ENCODE results near the gene CHMP2A. TPM values are rescaled to one million over a fixed set of nuclear protein-coding genes. Genes with fewer than 3 reads are reported as not detected.

Gene CHMP2A
- total RNA-seq, 2 experiments from 2014 or later, result 60.5 to 62.4 TPM

DNA sequence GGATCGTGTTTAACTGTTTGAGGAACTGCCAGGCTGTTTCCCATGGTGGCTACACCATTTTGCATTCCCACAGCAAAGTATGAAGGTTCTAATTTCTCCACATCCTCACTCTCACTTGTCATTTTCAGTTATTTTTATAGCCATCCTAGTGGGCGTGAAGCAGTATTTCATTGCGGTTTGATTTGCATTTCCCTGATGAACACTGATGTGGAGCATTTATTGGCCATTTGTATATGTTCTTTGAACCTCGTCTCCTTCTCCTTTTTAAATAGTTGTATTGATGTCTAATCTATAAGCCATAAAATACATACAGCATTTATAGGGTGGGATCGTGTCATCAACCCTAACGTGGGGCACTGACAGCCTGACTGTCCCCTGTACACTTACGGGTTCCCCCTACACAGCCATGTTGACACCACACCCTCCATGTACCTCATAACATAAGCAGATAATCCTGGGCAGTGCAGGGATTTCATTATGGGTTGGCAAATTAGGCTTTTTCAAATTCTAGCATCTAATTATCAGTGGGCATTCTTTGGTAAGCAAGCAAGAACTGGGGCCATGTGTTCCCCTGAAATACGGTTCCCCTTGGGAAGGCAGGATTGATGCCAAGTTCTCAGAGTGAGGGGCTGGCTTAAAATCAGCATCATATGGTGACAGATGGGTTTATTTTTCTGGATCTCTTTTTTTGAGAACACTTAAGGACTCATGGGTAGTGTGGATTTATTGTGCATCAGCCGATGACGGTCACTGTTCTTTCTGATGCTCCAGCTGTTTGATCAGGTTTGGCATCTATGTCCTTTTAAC is 23.7 kb downstream of the CHMP2A start:
- Mint-ChIP-seq H3K27me3 (peaks cover 6% of the 10 kb centered on the region), H3K4me1 (ENCODE audit: low read depth) (no peaks in the 10 kb centered on the region), H3K36me3 (ENCODE audit: low read depth) (no peaks in the 10 kb centered on the region), H3K4me3 (no peak overlapping the region), H3K27ac (no peak overlapping the region), H3K9me3 (no peaks in the 10 kb centered on the region)
- DNase-seq (no peak), ATAC-seq (ENCODE audit: poor library complexity) (no peak)
- intact Hi-C loops (cut with DNase I, micrococcal nuclease), result no loop called here
- TF ChIP-seq, protein P1, sequence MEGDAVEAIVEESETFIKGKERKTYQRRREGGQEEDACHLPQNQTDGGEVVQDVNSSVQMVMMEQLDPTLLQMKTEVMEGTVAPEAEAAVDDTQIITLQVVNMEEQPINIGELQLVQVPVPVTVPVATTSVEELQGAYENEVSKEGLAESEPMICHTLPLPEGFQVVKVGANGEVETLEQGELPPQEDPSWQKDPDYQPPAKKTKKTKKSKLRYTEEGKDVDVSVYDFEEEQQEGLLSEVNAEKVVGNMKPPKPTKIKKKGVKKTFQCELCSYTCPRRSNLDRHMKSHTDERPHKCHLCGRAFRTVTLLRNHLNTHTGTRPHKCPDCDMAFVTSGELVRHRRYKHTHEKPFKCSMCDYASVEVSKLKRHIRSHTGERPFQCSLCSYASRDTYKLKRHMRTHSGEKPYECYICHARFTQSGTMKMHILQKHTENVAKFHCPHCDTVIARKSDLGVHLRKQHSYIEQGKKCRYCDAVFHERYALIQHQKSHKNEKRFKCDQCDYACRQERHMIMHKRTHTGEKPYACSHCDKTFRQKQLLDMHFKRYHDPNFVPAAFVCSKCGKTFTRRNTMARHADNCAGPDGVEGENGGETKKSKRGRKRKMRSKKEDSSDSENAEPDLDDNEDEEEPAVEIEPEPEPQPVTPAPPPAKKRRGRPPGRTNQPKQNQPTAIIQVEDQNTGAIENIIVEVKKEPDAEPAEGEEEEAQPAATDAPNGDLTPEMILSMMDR (IDR thresholded peaks at IDR 0.05), result no peak
- Histone ChIP-seq H3K9me3 (ENCODE audit: control insufficient read depth in 1 of 2, insufficient read depth in 1 of 2, low read length in 2 of 2) (no peaks in the 10 kb centered on the region), H3K27ac (ENCODE audit: low read depth in 1 of 2, low read length in 2 of 2) (no peak overlapping the region), H3K4me1 (ENCODE audit: insufficient read depth, low read length) (no peaks in the 10 kb centered on the region), H3K27me3 (ENCODE audit: control insufficient read depth in 1 of 2, insufficient read depth in 2 of 2, low read length in 2 of 2) (no peaks in the 10 kb centered on the region), H3K36me3 (ENCODE audit: insufficient read depth, low read length) (no peaks in the 10 kb centered on the region), H3K4me3 (ENCODE audit: low read length) (no peak overlapping the region)
- CTCF ChIA-PET, result no interaction called here
- POLR2A ChIA-PET, result no interaction called here

DNA sequence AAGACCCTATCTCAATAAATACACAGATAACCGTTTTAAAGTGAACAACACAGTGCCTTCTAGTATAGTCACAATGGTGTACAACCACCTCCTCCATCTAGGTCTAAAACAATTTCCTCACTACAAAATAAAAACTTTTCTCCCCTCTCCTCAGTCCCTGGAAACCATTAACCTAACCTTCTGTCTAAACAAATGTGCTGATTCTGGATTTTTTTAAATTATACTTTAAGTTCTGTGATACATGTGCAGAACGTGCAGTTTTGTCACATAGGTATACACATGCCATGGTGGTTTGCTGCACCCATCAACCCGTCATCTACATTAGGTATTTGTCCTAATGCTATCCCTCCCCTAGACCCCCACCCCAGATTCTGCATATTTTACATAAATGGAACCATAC is 25.5 kb downstream of the CHMP2A start:
- intact Hi-C loops (cut with DNase I, micrococcal nuclease), result no loop called here
- no peak for DNase-seq
- POLR2A ChIA-PET, result no interaction called here
- Mint-ChIP-seq H3K4me1 (ENCODE audit: low read depth) (no peaks in the 10 kb centered on the region), H3K36me3 (ENCODE audit: low read depth) (no peaks in the 10 kb centered on the region), H3K27me3 (peaks cover 6% of the 10 kb centered on the region), H3K27ac (no peak overlapping the region), H3K9me3 (no peaks in the 10 kb centered on the region), H3K4me3 (no peak overlapping the region)
- Histone ChIP-seq H3K36me3 (ENCODE audit: insufficient read depth, low read length) (no peaks in the 10 kb centered on the region), H3K4me1 (ENCODE audit: insufficient read depth, low read length) (no peaks in the 10 kb centered on the region), H3K27me3 (ENCODE audit: control insufficient read depth in 1 of 2, insufficient read depth in 2 of 2, low read length in 2 of 2) (no peaks in the 10 kb centered on the region), H3K27ac (ENCODE audit: low read depth in 1 of 2, low read length in 2 of 2) (no peak overlapping the region), H3K9me3 (ENCODE audit: control insufficient read depth in 1 of 2, insufficient read depth in 1 of 2, low read length in 2 of 2) (no peaks in the 10 kb centered on the region), H3K4me3 (ENCODE audit: low read length) (no peak overlapping the region)
- ATAC-seq (ENCODE audit: poor library complexity), result no peak
- CTCF ChIA-PET, result no interaction called here
- TF ChIP-seq, protein P1 (IDR thresholded peaks at IDR 0.05), result no peak

DNA sequence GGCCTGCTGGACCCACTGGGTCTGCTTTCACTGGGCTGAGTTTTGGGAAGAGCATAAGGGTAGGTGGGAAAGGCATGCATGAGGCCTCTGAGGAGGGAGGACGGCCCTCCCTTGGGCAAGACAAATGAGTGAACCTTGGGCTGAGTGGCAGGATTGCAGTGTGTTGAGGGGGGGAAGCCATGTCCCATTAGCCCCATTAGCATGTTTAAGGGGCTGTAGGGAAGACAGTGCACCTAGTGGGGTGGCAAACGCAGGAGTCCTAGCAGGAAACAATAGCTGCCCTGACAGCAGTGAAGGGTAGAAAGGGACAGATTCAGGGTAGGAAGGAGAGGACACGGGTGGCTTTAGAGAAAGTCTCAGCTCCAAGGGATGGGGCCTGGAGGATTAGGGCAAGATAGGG is 32.2 kb downstream of the CHMP2A start:
- H3K9me3 ChIP-seq (ENCODE audit: control insufficient read depth in 1 of 2, insufficient read depth in 1 of 2, low read length in 2 of 2), result no peaks in the 10 kb centered on the region
- Mint-ChIP-seq H3K4me1 (ENCODE audit: low read depth) (peaks cover 29% of the 10 kb centered on the region), H3K27me3 (no peaks in the 10 kb centered on the region), H3K9me3 (no peaks in the 10 kb centered on the region), H3K36me3 (ENCODE audit: low read depth) (peaks cover 21% of the 10 kb centered on the region), H3K27ac (no peak overlapping the region), H3K4me3 (no peak overlapping the region)
- ATAC-seq (ENCODE audit: poor library complexity), result no peak
- TF ChIP-seq, protein P1 (IDR thresholded peaks at IDR 0.05), result no peak
- DNase-seq, result no peak
- CTCF ChIA-PET, result interaction anchor here (0.7 to 1.5 kb wide), 2 partner anchors 9 to 21 kb away, joined by 3 read pairs; partner anchors contain the start of gene TRIM28
- H3K27me3 ChIP-seq (ENCODE audit: control insufficient read depth in 1 of 2, insufficient read depth in 2 of 2, low read length in 2 of 2), result no peaks in the 10 kb centered on the region
- H3K4me1 ChIP-seq (ENCODE audit: insufficient read depth, low read length), result peaks cover 26% of the 10 kb centered on the region
- no peak overlapping the region for H3K27ac ChIP-seq (ENCODE audit: low read depth in 1 of 2, low read length in 2 of 2)
- no peak overlapping the region for H3K4me3 ChIP-seq (ENCODE audit: low read length)
- H3K36me3 ChIP-seq (ENCODE audit: insufficient read depth, low read length), result no peaks in the 10 kb centered on the region
- POLR2A ChIA-PET, result no interaction called here
- intact Hi-C loops (cut with DNase I, micrococcal nuclease), result no loop called here
